Measurements from ENCODE around the gene CREB5.

DNA sequence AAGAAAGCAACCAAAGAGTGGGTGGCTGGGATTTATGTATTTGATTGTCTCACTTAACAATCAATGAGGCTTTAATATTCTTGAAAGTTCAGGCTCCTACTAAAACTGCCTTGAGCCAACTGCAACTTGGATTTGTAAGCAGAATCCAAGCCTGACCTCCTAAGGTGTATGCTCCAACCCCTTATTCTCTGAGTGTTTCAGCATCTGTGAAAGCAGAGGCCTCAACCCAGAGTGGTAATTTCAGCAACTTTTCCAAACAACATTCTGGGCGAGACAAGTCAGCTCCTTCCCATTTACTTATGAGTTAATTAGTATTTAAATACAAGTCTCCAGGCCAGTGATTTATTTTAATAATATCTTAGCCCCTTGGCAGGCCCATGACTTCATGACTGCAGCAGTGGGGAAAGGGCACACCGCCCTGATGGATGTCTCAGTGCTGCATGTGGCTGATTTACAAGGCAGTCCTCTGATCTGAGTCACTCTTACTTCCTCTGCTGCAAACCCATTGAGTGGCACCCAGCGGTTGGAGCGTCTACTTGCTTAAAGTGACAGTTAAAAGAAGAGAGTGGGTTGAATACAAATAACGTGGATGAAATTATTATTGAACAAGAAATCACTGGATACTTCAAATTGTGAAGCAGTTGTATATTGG, 336.7 kb downstream of the CREB5 start:
- no peak for TF ChIP-seq POLR2A (IDR thresholded peaks at IDR 0.05)
- TF ChIP-seq, protein P1, sequence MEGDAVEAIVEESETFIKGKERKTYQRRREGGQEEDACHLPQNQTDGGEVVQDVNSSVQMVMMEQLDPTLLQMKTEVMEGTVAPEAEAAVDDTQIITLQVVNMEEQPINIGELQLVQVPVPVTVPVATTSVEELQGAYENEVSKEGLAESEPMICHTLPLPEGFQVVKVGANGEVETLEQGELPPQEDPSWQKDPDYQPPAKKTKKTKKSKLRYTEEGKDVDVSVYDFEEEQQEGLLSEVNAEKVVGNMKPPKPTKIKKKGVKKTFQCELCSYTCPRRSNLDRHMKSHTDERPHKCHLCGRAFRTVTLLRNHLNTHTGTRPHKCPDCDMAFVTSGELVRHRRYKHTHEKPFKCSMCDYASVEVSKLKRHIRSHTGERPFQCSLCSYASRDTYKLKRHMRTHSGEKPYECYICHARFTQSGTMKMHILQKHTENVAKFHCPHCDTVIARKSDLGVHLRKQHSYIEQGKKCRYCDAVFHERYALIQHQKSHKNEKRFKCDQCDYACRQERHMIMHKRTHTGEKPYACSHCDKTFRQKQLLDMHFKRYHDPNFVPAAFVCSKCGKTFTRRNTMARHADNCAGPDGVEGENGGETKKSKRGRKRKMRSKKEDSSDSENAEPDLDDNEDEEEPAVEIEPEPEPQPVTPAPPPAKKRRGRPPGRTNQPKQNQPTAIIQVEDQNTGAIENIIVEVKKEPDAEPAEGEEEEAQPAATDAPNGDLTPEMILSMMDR (IDR thresholded peaks at IDR 0.05) = no peak
